Activated CD4-positive, alpha-beta memory T cell treated with anti-CD3 and anti-CD28 coated beads for 36 hours (primary cell): ENCODE results near the gene ZC3H12C. TPM values are rescaled to one million over a fixed set of nuclear protein-coding genes. Genes with fewer than 3 reads are reported as not detected.
"Not testable (repeated sequence)": the region's sequence is repeated elsewhere in the genome, so short reads cannot be mapped to it uniquely, and the experiment has no call there.

ENCODE experiments used
- CTCF ChIA-PET: fragments of 350-600 bp; sonication (Branson Sonifier 250); formaldehyde crosslinking; loops from one replicate; lab custom pipeline; 2021; ENCODE audit warnings: antibody characterized with exemption, inconsistent platforms; lab: Charles Lee
- POLR2A ChIA-PET: fragments of 350-600 bp; sonication (Branson Sonifier 250); formaldehyde crosslinking; loops from one replicate; lab custom pipeline; 2021; ENCODE audit warnings: antibody characterized with exemption; lab: Charles Lee
- DNase-seq: peaks from one replicate; pipeline ENCODE4 v3.0.0-alpha.2; 2020
- H3K27ac Mint-ChIP-seq: one replicate; pipeline ENCODE4 v1.8.0; 2021; ENCODE audit warnings: mixed read lengths
- H3K27me3 Mint-ChIP-seq: one replicate; pipeline ENCODE4 v1.8.0; 2021; ENCODE audit warnings: mixed read lengths
- H3K36me3 Mint-ChIP-seq: one replicate; pipeline ENCODE4 v1.8.0; 2021; ENCODE audit warnings: mixed read lengths
- H3K4me1 Mint-ChIP-seq: one replicate; pipeline ENCODE4 v1.8.0; 2021; ENCODE audit warnings: low read depth, mixed read lengths
- H3K4me3 Mint-ChIP-seq: one replicate; pipeline ENCODE4 v1.8.0; 2021; ENCODE audit warnings: mild to moderate bottlenecking, mixed read lengths
- H3K9me3 Mint-ChIP-seq: one replicate; pipeline ENCODE4 v1.8.0; 2021; ENCODE audit warnings: mixed read lengths
- intact Hi-C: fragments of 100-400 bp; cut with micrococcal nuclease; formaldehyde crosslinking; loops from one replicate; pipeline ENCODE4 v1.15.1; 2023
- total RNA-seq, 2 experiments: library from RNA; stranded (reverse); gene quantifications; one replicate each; pipeline ENCODE4 v1.2.3, GENCODE V29; 2021

The ZC3H12C gene
- total RNA-seq, 2 experiments from 2014 or later = 0.46 to 0.69 TPM

GRCh38 chr11:110068001-110068400 is 25.2 kb upstream of the ZC3H12C start:
- intact Hi-C loops, H3K27me3 Mint-ChIP-seq, CTCF ChIA-PET, H3K36me3 Mint-ChIP-seq, POLR2A ChIA-PET, H3K4me1 Mint-ChIP-seq, H3K4me3 Mint-ChIP-seq, H3K9me3 Mint-ChIP-seq, DNase-seq, H3K27ac Mint-ChIP-seq: not testable (repeated sequence)

- ChIA-PET CTCF (no interaction called here), POLR2A (no interaction called here)
- Mint-ChIP-seq H3K4me1 (no peaks in the 10 kb centered on the region), H3K36me3 (no peaks in the 10 kb centered on the region), H3K27ac (no peak overlapping the region), H3K9me3 (no peaks in the 10 kb centered on the region), H3K27me3 (peaks cover 4% of the 10 kb centered on the region), H3K4me3 (no peak overlapping the region)
- no peak for DNase-seq
- intact Hi-C loops = no loop called here
These were observed 23.9 kb upstream of the ZC3H12C start for GRCh38 chr11:110069158-110069737.

GRCh38 chr11:110070176-110070575 is 23.0 kb upstream of the ZC3H12C start:
- ChIA-PET CTCF (no interaction called here), POLR2A (no interaction called here)
- intact Hi-C loops = no loop called here
- no peaks in the 10 kb centered on the region for H3K4me1 Mint-ChIP-seq
- H3K9me3 Mint-ChIP-seq = no peaks in the 10 kb centered on the region
- H3K27ac Mint-ChIP-seq = no peak overlapping the region
- DNase-seq = no peak
- H3K4me3 Mint-ChIP-seq = no peak overlapping the region
- H3K27me3 Mint-ChIP-seq = peaks cover 9% of the 10 kb centered on the region
- no peaks in the 10 kb centered on the region for H3K36me3 Mint-ChIP-seq

- ChIA-PET CTCF (no interaction called here), POLR2A (no interaction called here)
- Mint-ChIP-seq H3K36me3 (no peaks in the 10 kb centered on the region), H3K27ac (no peak overlapping the region), H3K4me3 (no peak overlapping the region), H3K4me1 (no peaks in the 10 kb centered on the region), H3K27me3 (peaks cover 11% of the 10 kb centered on the region), H3K9me3 (no peaks in the 10 kb centered on the region)
- intact Hi-C loops = no loop called here
- no peak for DNase-seq
These were observed 22.0 kb upstream of the ZC3H12C start for GRCh38 chr11:110071197-110071596.

- DNase-seq = no peak
- Mint-ChIP-seq H3K36me3 (no peaks in the 10 kb centered on the region), H3K27ac (no peak overlapping the region), H3K27me3 (peaks cover 11% of the 10 kb centered on the region), H3K4me1 (peaks cover 7% of the 10 kb centered on the region), H3K9me3 (no peaks in the 10 kb centered on the region), H3K4me3 (no peak overlapping the region)
- CTCF ChIA-PET = no interaction called here
- intact Hi-C loops = no loop called here
- POLR2A ChIA-PET = no interaction called here
These were observed 20.3 kb upstream of the ZC3H12C start for GRCh38 chr11:110072930-110073329.

DNA sequence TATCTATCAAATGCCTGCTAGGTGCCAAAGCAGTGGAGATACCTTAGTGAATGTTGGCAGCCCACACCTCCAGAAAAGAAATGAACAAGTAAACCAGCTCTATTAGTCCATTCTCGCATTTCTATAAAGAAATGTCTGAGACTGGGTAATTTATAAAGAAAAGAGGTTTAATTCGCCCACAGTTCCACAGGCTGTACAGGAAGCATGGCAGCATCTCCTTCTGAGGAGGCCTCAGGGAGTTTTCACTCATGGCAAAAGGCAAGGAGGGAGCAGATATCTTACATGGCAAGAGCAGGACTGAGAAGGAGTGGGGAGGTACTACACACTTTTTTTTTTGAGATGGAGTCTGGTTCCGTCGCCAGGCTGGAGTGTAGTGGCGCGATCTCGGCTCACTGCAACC is 18.7 kb upstream of the ZC3H12C start:
- H3K36me3 Mint-ChIP-seq = no peaks in the 10 kb centered on the region
- H3K4me1 Mint-ChIP-seq = peaks cover 11% of the 10 kb centered on the region
- ChIA-PET POLR2A (no interaction called here), CTCF (no interaction called here)
- no peak overlapping the region for H3K4me3 Mint-ChIP-seq
- peaks cover 13% of the 10 kb centered on the region for H3K27me3 Mint-ChIP-seq
- peaks cover 3% of the 10 kb centered on the region for H3K9me3 Mint-ChIP-seq
- DNase-seq = no peak
- no peak overlapping the region for H3K27ac Mint-ChIP-seq
- intact Hi-C loops = no loop called here

- no peak for DNase-seq
- H3K27me3 Mint-ChIP-seq = peaks cover 11% of the 10 kb centered on the region
- CTCF ChIA-PET = interaction anchor here (1.1 kb wide), 1 partner anchor 59 kb away, joined by 3 read pairs; no protein-coding TSS in a partner anchor
- no peaks in the 10 kb centered on the region for H3K36me3 Mint-ChIP-seq
- POLR2A ChIA-PET = no interaction called here
- H3K9me3 Mint-ChIP-seq = peaks cover 3% of the 10 kb centered on the region
- H3K27ac Mint-ChIP-seq = no peak overlapping the region
- intact Hi-C loops = loop anchor here (5.0 kb wide), 2 partner anchors 88 to 128 kb away; no protein-coding TSS in a partner anchor
- peaks cover 11% of the 10 kb centered on the region for H3K4me1 Mint-ChIP-seq
- H3K4me3 Mint-ChIP-seq = no peak overlapping the region
These were observed 17.9 kb upstream of the ZC3H12C start for GRCh38 chr11:110075105-110075846.

GRCh38 chr11:110075847-110076208 is 17.4 kb upstream of the ZC3H12C start:
- H3K4me3 Mint-ChIP-seq = no peak overlapping the region
- intact Hi-C loops = loop anchor here (5.0 kb wide), 2 partner anchors 89 to 129 kb away; no protein-coding TSS in a partner anchor
- no peak overlapping the region for H3K27ac Mint-ChIP-seq
- DNase-seq = no peak
- H3K36me3 Mint-ChIP-seq = no peaks in the 10 kb centered on the region
- ChIA-PET CTCF (interaction anchor here (1.1 kb wide), 1 partner anchor 60 kb away, joined by 3 read pairs; no protein-coding TSS in a partner anchor), POLR2A (no interaction called here)
- H3K9me3 Mint-ChIP-seq = peaks cover 3% of the 10 kb centered on the region
- peaks cover 11% of the 10 kb centered on the region for H3K4me1 Mint-ChIP-seq
- peaks cover 11% of the 10 kb centered on the region for H3K27me3 Mint-ChIP-seq

GRCh38 chr11:110076371-110076965 is 16.7 kb upstream of the ZC3H12C start:
- Mint-ChIP-seq H3K4me3 (no peak overlapping the region), H3K36me3 (no peaks in the 10 kb centered on the region), H3K4me1 (peaks cover 14% of the 10 kb centered on the region), H3K27me3 (peaks cover 11% of the 10 kb centered on the region), H3K9me3 (peaks cover 3% of the 10 kb centered on the region), H3K27ac (no peak overlapping the region)
- POLR2A ChIA-PET = no interaction called here
- intact Hi-C loops = loop anchor here (5.0 kb wide), 2 partner anchors 89 to 129 kb away; no protein-coding TSS in a partner anchor
- CTCF ChIA-PET = interaction anchor here (1.1 to 1.4 kb wide), 2 partner anchors 60 to 359 kb away, joined by 3 read pairs; no protein-coding TSS in a partner anchor
- no peak for DNase-seq

DNA sequence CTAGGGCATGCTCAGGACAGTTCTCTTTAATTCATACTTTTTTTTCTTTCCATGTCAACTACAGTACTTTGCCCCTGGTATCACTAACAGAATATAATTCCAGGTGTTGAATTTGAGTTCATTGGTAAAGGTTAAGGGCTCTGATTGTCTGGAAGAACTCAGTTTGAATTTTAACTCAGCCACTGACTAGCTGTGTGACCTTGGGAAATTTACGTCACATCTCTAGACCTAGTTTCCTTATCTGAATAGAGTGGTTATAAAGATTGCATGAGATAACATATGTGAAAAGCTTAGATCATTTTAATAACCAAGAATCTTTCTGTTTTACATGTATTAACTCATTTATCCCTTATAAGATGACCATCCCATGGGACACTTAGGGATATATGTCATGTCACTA is 15.8 kb upstream of the ZC3H12C start:
- Mint-ChIP-seq H3K36me3 (no peaks in the 10 kb centered on the region), H3K9me3 (peaks cover 3% of the 10 kb centered on the region), H3K27me3 (peaks cover 11% of the 10 kb centered on the region), H3K27ac (no peak overlapping the region), H3K4me1 (peaks cover 14% of the 10 kb centered on the region), H3K4me3 (no peak overlapping the region)
- POLR2A ChIA-PET = interaction anchor here (1.0 kb wide), 1 partner anchor 273 kb away, joined by 3 read pairs; no protein-coding TSS in a partner anchor
- CTCF ChIA-PET = interaction anchor here (1.4 to 1.8 kb wide), 2 partner anchors 15 to 358 kb away, joined by 3 to 6 read pairs; partner anchors contain the start of gene ZC3H12C
- DNase-seq = no peak
- intact Hi-C loops = loop anchor here (5.0 kb wide), 2 partner anchors 90 to 130 kb away; no protein-coding TSS in a partner anchor

- no peak overlapping the region for H3K4me3 Mint-ChIP-seq
- no peaks in the 10 kb centered on the region for H3K36me3 Mint-ChIP-seq
- ChIA-PET CTCF (interaction anchor here (0.7 to 1.8 kb wide), 3 partner anchors 15 to 131 kb away, joined by 3 to 6 read pairs (median 3); partner anchors contain the start of gene ZC3H12C), POLR2A (interaction anchor here (0.6 to 1.0 kb wide), 2 partner anchors 272 to 358 kb away, joined by 3 read pairs; no protein-coding TSS in a partner anchor)
- peaks cover 14% of the 10 kb centered on the region for H3K4me1 Mint-ChIP-seq
- H3K9me3 Mint-ChIP-seq = peaks cover 3% of the 10 kb centered on the region
- peak overlapping the region; percentile 71 for H3K27ac Mint-ChIP-seq
- H3K27me3 Mint-ChIP-seq = peaks cover 11% of the 10 kb centered on the region
- peak; percentile 58 for DNase-seq
- intact Hi-C loops = loop anchor here (1.0 to 5.0 kb wide), 3 partner anchors 11 to 131 kb away; no protein-coding TSS in a partner anchor
These were observed 15.3 kb upstream of the ZC3H12C start for GRCh38 chr11:110077831-110078325.
